Pancreas (tissue), 10 donors: ENCODE data around the gene DNAH1. TPM values are rescaled to one million over a fixed set of nuclear protein-coding genes. Genes with fewer than 3 reads are reported as not detected.

Experiments used
- ATAC-seq, 4 donors: fragments of 200-7000 bp; cut with Tn5 transposase; one replicate each; pipeline versions ENCODE4 v1.8.0 to v1.9.1; 2020; ENCODE audit warnings: mild to moderate bottlenecking in 4 of 4, moderate library complexity in 4 of 4
- DNase-seq, 6 donors: peaks; one replicate each; pipeline ENCODE4 v3.0.0-alpha.2; 2020
- FAIRE-seq: peaks from 2 replicates; lab custom pipeline; 2012; peaks lifted over from hg19 to GRCh38; lab: Jason Lieb, UNC
- H3K27ac ChIP-seq, 4 donors: fragments of 200-600 bp; sonication (generic); 1 replicate in 3 of 4; 2 replicates in 1 of 4; pipeline versions ENCODE4 v1.5.0 to v1.8.0; 2020
- H3K27me3 ChIP-seq, 4 donors: fragments of 200-600 bp; one replicate each; pipeline ENCODE4 v1.8.0; 2021
- H3K36me3 ChIP-seq, 3 donors: fragments of 200-600 bp; sonication (generic) in 1 of 3; one replicate each; pipeline versions ENCODE4 v1.5.0 to v1.8.0; 2020 to 2021
- H3K4me1 ChIP-seq, 3 donors: fragments of 200-600 bp; one replicate each; pipeline ENCODE4 v1.8.0; 2021
- H3K4me3 ChIP-seq, 4 donors: fragments of 200-600 bp; sonication (generic) in 2 of 4; one replicate each; pipeline versions ENCODE4 v1.5.0 to v1.8.0; 2020 to 2021
- H3K9me3 ChIP-seq, 4 donors: fragments of 200-600 bp; one replicate each; pipeline ENCODE4 v1.8.0; 2021
- CTCF ChIP-seq, 4 donors: fragments of 200-600 bp; sonication (generic) in 3 of 4; IDR thresholded peaks; one replicate each; pipeline versions ENCODE4 v1.5.0 to v1.8.0; 2021; ENCODE audit warnings: antibody characterized with exemption in 4 of 4
- WGBS, 2 donors: extraction: QIAGEN DNeasy Blood & Tissue Kit; methylation state at CpG; one replicate each; pipeline ENCODE4 v1.1.7; 2013; 5-methylcytosine and 5-hydroxymethylcytosine counted together
- intact Hi-C, 3 donors: fragments of 100-400 bp; cut with DNase I; formaldehyde crosslinking; loops; one replicate each; pipeline versions ENCODE4 v1.11.1 to v1.14.2; 2022
- polyA plus RNA-seq, 2 donors: library from polyadenylated mRNA; stranded (reverse); fragments of 200-250 nt; gene quantifications; one replicate each; pipeline ENCODE4 v1.2.3, GENCODE V29; 2013
- total RNA-seq, 6 donors: library from RNA; stranded (reverse); fragmentation: NEBNext Ultra II Directional in 4 of 6; extraction: Animal tissue kit (Norgen Biotek cat#: 25700) in 4 of 6; gene quantifications; one replicate each; pipeline versions ENCODE4 v1.2.1 to v1.2.4, GENCODE V29; 2021 to 2023
- donor health status: healthy with polysubstance abuse.
- donor health status: DM: no; HTN: no; CAD: no; lungs with moderate emphysema.
- donor health status: DM: no; HTN: no; CAD: no.
- donor health status: control.
- donor health status: control.
- donor health status: Bipolar disorder and iron deficiency.
- donor health status: DM: yes; HTN: yes; CAD: no.
- donor health status: DM: no; HTN: no; CAD: no.
- donor health status: DM: no; HTN: no; CAD: no.
- donor health status: DM: yes; HTN: yes; CAD: no.

DNAH1 gene
- total and polyA plus RNA-seq, 8 donors, result 2.9 to 11.4 (median 4.6) TPM

- H3K36me3 ChIP-seq, result no peaks in the 10 kb centered on the region
- FAIRE-seq (no peak), DNase-seq (no peak), ATAC-seq (no peak)
- TF ChIP-seq CTCF (IDR thresholded peaks at IDR 0.05), result no peak
- no peaks in the 10 kb centered on the region for H3K4me1 ChIP-seq
- intact Hi-C loops, result no loop called here
- H3K27ac ChIP-seq, result no peak overlapping the region
- H3K27me3 ChIP-seq, result no peaks in the 10 kb centered on the region
- no peaks in the 10 kb centered on the region for H3K9me3 ChIP-seq
- WGBS, 2 donors, result 90 to 92% methylated on average over 11 of the region's 11 CpGs
- no peak overlapping the region for H3K4me3 ChIP-seq
Measured at GRCh38 chr3:52349131-52349530, 33.0 kb downstream of the DNAH1 start.

- DNase-seq, result no peak
- Histone ChIP-seq H3K36me3 (no peaks in the 10 kb centered on the region), H3K27ac (no peak overlapping the region), H3K9me3 (no peaks in the 10 kb centered on the region), H3K4me1 (no peaks in the 10 kb centered on the region), H3K27me3 (no peaks in the 10 kb centered on the region), H3K4me3 (no peak overlapping the region)
- no peak for ATAC-seq
- TF ChIP-seq CTCF (IDR thresholded peaks at IDR 0.05), result no peak
- 88 to 90% methylated on average over 19 of the region's 19 CpGs for WGBS, 2 donors
- no peak for FAIRE-seq
- intact Hi-C loops, result no loop called here
Measured at GRCh38 chr3:52349611-52350395, 33.7 kb downstream of the DNAH1 start.

- peak in 1 of 6 donors; percentile 23 for DNase-seq
- H3K9me3 ChIP-seq, result no peaks in the 10 kb centered on the region
Measured at GRCh38 chr3:52350416-52350815, 34.3 kb downstream of the DNAH1 start.

GRCh38 chr3:52350981-52351761 lies 35.1 kb downstream of the DNAH1 start:
- H3K36me3 ChIP-seq, result no peaks in the 10 kb centered on the region
- no peaks in the 10 kb centered on the region for H3K9me3 ChIP-seq
- H3K4me3 ChIP-seq, result no peak overlapping the region
- DNase-seq, result peak in 1 of 6 donors; percentile 27
- WGBS, 2 donors, result 90 to 93% methylated on average over 11 of the region's 11 CpGs
- intact Hi-C loops, result no loop called here
- no peaks in the 10 kb centered on the region for H3K27me3 ChIP-seq
- no peak for ATAC-seq
- no peaks in the 10 kb centered on the region for H3K4me1 ChIP-seq
- no peak overlapping the region for H3K27ac ChIP-seq
- no peak for TF ChIP-seq CTCF (IDR thresholded peaks at IDR 0.05)
- no peak for FAIRE-seq

More at GRCh38 chr3:52350416-52350815, 34.3 kb downstream of the DNAH1 start:
- H3K36me3 ChIP-seq, result no peaks in the 10 kb centered on the region
- intact Hi-C loops, result no loop called here
- 89 to 95% methylated on average over 7 of the region's 7 CpGs for WGBS, 2 donors
- H3K4me3 ChIP-seq, result no peak overlapping the region
- H3K4me1 ChIP-seq, result no peaks in the 10 kb centered on the region
- FAIRE-seq (no peak), ATAC-seq (no peak)
- H3K27ac ChIP-seq, result no peak overlapping the region
- H3K27me3 ChIP-seq, result no peaks in the 10 kb centered on the region
- no peak for TF ChIP-seq CTCF (IDR thresholded peaks at IDR 0.05)
